OCI-LY7 (cell line): ENCODE data around the gene CISH. TPM values are rescaled to one million over a fixed set of nuclear protein-coding genes. Genes with fewer than 3 reads are reported as not detected.
A peak's percentile ranks its signal among the peaks of the same experiment; 100 is the strongest.

Experiments used
- BruUV-seq: library from RNA; stranded (reverse); fragments of 400-500 nt; replicated peaks from 2 replicates; lab custom pipeline; 2021; lab: Mats Ljungman, UMichigan
- CTCF ChIA-PET: fragments of 300-600 bp; sonication (Branson Sonifier 250); formaldehyde crosslinking; loops from one replicate; lab custom pipeline; 2022; ENCODE audit warnings: antibody characterized with exemption; ENCODE audit not compliant: unreplicated experiment; lab: Charles Lee
- POLR2A ChIA-PET: fragments of 300-600 bp; sonication (Branson Sonifier 250); formaldehyde crosslinking; loops from one replicate; lab custom pipeline; 2022; ENCODE audit warnings: antibody characterized with exemption; lab: Charles Lee
- DNase-seq: peaks from one replicate; pipeline ENCODE4 v3.0.0-alpha.2; 2015; ENCODE audit warnings: low spot score
- H2AFZ ChIP-seq: fragments of 200-600 bp; sonication (generic), shearing (Covaris generic); 2 replicates; pipeline ENCODE4 v1.6.1; 2014; ENCODE audit warnings: mild to moderate bottlenecking, antibody characterized with exemption, low read length, moderate library complexity
- H3K27ac ChIP-seq: fragments of 200-600 bp; sonication (generic); 2 replicates; pipeline ENCODE4 v1.5.1; 2014; ENCODE audit warnings: mixed run types, low read depth, mild to moderate bottlenecking, moderate library complexity, low read length, inconsistent platforms; ENCODE audit not compliant: poor library complexity, severe bottlenecking
- H3K36me3 ChIP-seq: fragments of 200-600 bp; sonication (generic); 2 replicates; pipeline ENCODE4 v1.6.1; 2014; ENCODE audit warnings: mild to moderate bottlenecking, antibody characterized with exemption, low read length, moderate library complexity, mixed read lengths; ENCODE audit not compliant: insufficient read depth
- H3K4me1 ChIP-seq: fragments of 200-600 bp; sonication (generic); 2 replicates; pipeline ENCODE4 v1.5.1; 2014; ENCODE audit warnings: mild to moderate bottlenecking, low read length; ENCODE audit not compliant: insufficient read depth, poor library complexity, severe bottlenecking
- H3K4me2 ChIP-seq: fragments of 200-600 bp; sonication (generic); 2 replicates; pipeline ENCODE4 v1.6.1; 2014; ENCODE audit warnings: mild to moderate bottlenecking, low read length
- H3K4me3 ChIP-seq: fragments of 200-600 bp; sonication (generic); 2 replicates; pipeline ENCODE4 v1.5.1; 2014; ENCODE audit warnings: mild to moderate bottlenecking, low read depth, low read length; ENCODE audit not compliant: poor library complexity, severe bottlenecking
- H3K79me2 ChIP-seq: fragments of 200-600 bp; sonication (generic); 2 replicates; pipeline ENCODE4 v1.6.1; 2016; ENCODE audit warnings: low read depth, mild to moderate bottlenecking, low read length, moderate library complexity, mixed read lengths; ENCODE audit not compliant: insufficient read depth
- H3K9me2 ChIP-seq: fragments of 200-600 bp; sonication (generic); 2 replicates; pipeline ENCODE4 v1.6.1; 2016; ENCODE audit warnings: mild to moderate bottlenecking, low read length, mixed read lengths; ENCODE audit not compliant: insufficient read depth
- H3K9me3 ChIP-seq: fragments of 200-600 bp; sonication (generic); 2 replicates; pipeline ENCODE4 v1.6.1; 2014; ENCODE audit warnings: mild to moderate bottlenecking, mixed run types, low read length, mixed read lengths
- H4K20me1 ChIP-seq: fragments of 200-600 bp; sonication (generic); 2 replicates; pipeline ENCODE4 v1.6.1; 2014; ENCODE audit warnings: mild to moderate bottlenecking, antibody characterized with exemption, low read length, moderate library complexity, mixed read lengths; ENCODE audit not compliant: insufficient read depth
- EZH2phosphoT487 ChIP-seq: fragments of 200-600 bp; sonication (generic); IDR thresholded peaks from 2 replicates; pipeline ENCODE4 v1.6.1; 2018; ENCODE audit warnings: low read depth, borderline replicate concordance, mild to moderate bottlenecking, mixed run types, antibody characterized with exemption, low read length, moderate library complexity, mixed read lengths
- intact Hi-C: fragments of 100-400 bp; cut with micrococcal nuclease; formaldehyde crosslinking; loops from one replicate; pipeline ENCODE4 v1.10.0; 2022; ENCODE audit not compliant: unreplicated experiment
- total RNA-seq, 2 experiments: library from RNA; depleted of rRNA in 1 of 2; stranded (reverse); fragments of >200 nt in 1 of 2; shearing (Covaris generic) in 1 of 2; gene quantifications; 2 replicates each; pipeline ENCODE4 v1.2.3, GENCODE V29; 2014 to 2022
- TF ChIP-seq, protein P1 (sequence below): fragments of 200-600 bp; sonication (generic); conservative IDR thresholded peaks from 2 replicates; pipeline ENCODE4 v1.5.1; 2014; ENCODE audit warnings: mild to moderate bottlenecking, antibody characterized with exemption, low read length, moderate library complexity, mixed read lengths

The CISH gene
- total RNA-seq, 2 experiments from 2014 or later: not detected

GRCh38 chr3:50617096-50617791 is 5.7 kb upstream of the CISH start, which contains the start of gene MAPKAPK3:
MAPKAPK3 (plus strand) TSS chr3:50617151; CDS start chr3:50617566, 415 bp downstream.
- Histone ChIP-seq H3K9me2 (no peaks in the 10 kb centered on the region), H3K36me3 (no peaks in the 10 kb centered on the region), H4K20me1 (no peaks in the 10 kb centered on the region), H3K4me1 (peaks cover 18% of the 10 kb centered on the region), H3K79me2 (no peaks in the 10 kb centered on the region), H3K4me3 (peak within 1 kb of the TSS; percentile 75), H2AFZ (peak within 1 kb of the TSS; percentile 94), H3K9me3 (no peaks in the 10 kb centered on the region), H3K27ac (peak within 1 kb of the TSS; percentile 54), H3K4me2 (peak within 1 kb of the TSS; percentile 98)
- TF ChIP-seq, protein P1, sequence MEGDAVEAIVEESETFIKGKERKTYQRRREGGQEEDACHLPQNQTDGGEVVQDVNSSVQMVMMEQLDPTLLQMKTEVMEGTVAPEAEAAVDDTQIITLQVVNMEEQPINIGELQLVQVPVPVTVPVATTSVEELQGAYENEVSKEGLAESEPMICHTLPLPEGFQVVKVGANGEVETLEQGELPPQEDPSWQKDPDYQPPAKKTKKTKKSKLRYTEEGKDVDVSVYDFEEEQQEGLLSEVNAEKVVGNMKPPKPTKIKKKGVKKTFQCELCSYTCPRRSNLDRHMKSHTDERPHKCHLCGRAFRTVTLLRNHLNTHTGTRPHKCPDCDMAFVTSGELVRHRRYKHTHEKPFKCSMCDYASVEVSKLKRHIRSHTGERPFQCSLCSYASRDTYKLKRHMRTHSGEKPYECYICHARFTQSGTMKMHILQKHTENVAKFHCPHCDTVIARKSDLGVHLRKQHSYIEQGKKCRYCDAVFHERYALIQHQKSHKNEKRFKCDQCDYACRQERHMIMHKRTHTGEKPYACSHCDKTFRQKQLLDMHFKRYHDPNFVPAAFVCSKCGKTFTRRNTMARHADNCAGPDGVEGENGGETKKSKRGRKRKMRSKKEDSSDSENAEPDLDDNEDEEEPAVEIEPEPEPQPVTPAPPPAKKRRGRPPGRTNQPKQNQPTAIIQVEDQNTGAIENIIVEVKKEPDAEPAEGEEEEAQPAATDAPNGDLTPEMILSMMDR: 0 out of 2 replicates have a peak, but pooled peaks have one; percentile 26
- no peak for TF ChIP-seq EZH2phosphoT487
- DNase-seq: peak; percentile 47
- BruUV-seq: no TSS peak
- intact Hi-C loops: loop anchor here (2.0 to 10.0 kb wide), 3 partner anchors 358 to 922 kb away; partner anchors contain the start of genes RAD54L2 and RBM15B
- POLR2A ChIA-PET: interaction anchor here (0.6 to 1.8 kb wide), 6 partner anchors 11 to 772 kb away, joined by 3 to 7 read pairs (median 6); partner anchors contain the start of gene HEMK1
- CTCF ChIA-PET: interaction anchor here (0.6 to 4.0 kb wide), 3 partner anchors 34 to 50 kb away, joined by 3 to 21 read pairs (median 3); no protein-coding TSS in a partner anchor

DNA sequence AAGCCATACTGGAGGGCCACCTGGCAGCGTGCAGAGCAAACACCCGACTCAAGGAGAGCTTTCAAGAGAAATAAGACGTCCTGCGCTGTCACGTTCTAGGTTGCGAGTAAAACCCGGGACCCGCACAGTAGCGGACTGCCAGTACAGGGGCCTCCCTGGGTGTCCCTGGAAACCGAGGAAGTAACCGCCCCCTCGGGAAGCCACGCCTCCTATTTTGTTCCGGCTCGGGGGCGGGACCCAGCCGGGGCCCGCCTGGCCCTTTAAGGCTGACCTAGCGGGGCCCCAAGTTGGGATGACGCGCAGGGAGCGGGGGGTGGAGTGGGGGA is 5.2 kb upstream of the CISH start:
- H4K20me1 ChIP-seq: no peaks in the 10 kb centered on the region
- no peaks in the 10 kb centered on the region for H3K79me2 ChIP-seq
- BruUV-seq: no TSS peak
- intact Hi-C loops: loop anchor here (1.0 to 10.0 kb wide), 5 partner anchors 36 to 922 kb away; partner anchors contain the start of genes HEMK1, RAD54L2 and RBM15B
- ChIA-PET POLR2A (interaction anchor here (0.6 to 1.8 kb wide), 5 partner anchors 16 to 773 kb away, joined by 3 to 7 read pairs (median 6); partner anchors contain the start of gene HEMK1), CTCF (interaction anchor here (0.6 to 4.0 kb wide), 3 partner anchors 35 to 50 kb away, joined by 3 to 21 read pairs (median 3); no protein-coding TSS in a partner anchor)
- peak overlapping the region; percentile 68 for H3K4me3 ChIP-seq
- H3K36me3 ChIP-seq: no peaks in the 10 kb centered on the region
- peaks cover 18% of the 10 kb centered on the region for H3K4me1 ChIP-seq
- H2AFZ ChIP-seq: peak overlapping the region; percentile 94
- H3K9me2 ChIP-seq: no peaks in the 10 kb centered on the region
- TF ChIP-seq, protein P1: no peak
- TF ChIP-seq EZH2phosphoT487: no peak
- DNase-seq: peak; percentile 94
- H3K27ac ChIP-seq: peak overlapping the region; percentile 54
- no peaks in the 10 kb centered on the region for H3K9me3 ChIP-seq
- peak overlapping the region; percentile 98 for H3K4me2 ChIP-seq
